Liver (tissue), 3 donors: ENCODE measurements around the gene CTNNA1.

Source experiments
- ATF3 ChIP-seq: IDR thresholded peaks from 2 replicates; pipeline ENCODE4 v1.6.1; 2016; ENCODE audit warnings: antibody characterized with exemption
- EGR1 ChIP-seq, 2 donors: IDR thresholded peaks; 2 replicates each; pipeline ENCODE4 v1.6.1; 2016 to 2018; ENCODE audit warnings: antibody characterized with exemption in 2 of 2, low read depth in 2 of 2
- FOXA1 ChIP-seq: IDR thresholded peaks from 2 replicates; pipeline ENCODE4 v1.6.1; 2016; ENCODE audit warnings: antibody characterized with exemption
- GABPA ChIP-seq, 2 donors: IDR thresholded peaks in 1 of 2; conservative IDR thresholded peaks in 1 of 2; 2 replicates each; pipeline ENCODE4 v1.6.1; 2016; ENCODE audit warnings: antibody characterized with exemption in 2 of 2, mild to moderate bottlenecking in 1 of 2, moderate library complexity in 1 of 2
- JUND ChIP-seq, 2 donors: IDR thresholded peaks; 2 replicates each; pipeline ENCODE4 v1.6.1; 2016; ENCODE audit warnings: antibody characterized with exemption in 2 of 2
- RAD21 ChIP-seq, 2 donors: IDR thresholded peaks; 2 replicates each; pipeline ENCODE4 v1.6.1; 2016; ENCODE audit warnings: antibody characterized with exemption in 2 of 2, mild to moderate bottlenecking in 2 of 2
- REST ChIP-seq: IDR thresholded peaks from 2 replicates; pipeline ENCODE4 v1.6.1; 2016; ENCODE audit warnings: antibody characterized with exemption, mild to moderate bottlenecking
- RXRA ChIP-seq, 2 donors: IDR thresholded peaks; 2 replicates each; pipeline ENCODE4 v1.6.1; 2017 to 2018; ENCODE audit warnings: antibody characterized with exemption in 2 of 2, mild to moderate bottlenecking in 1 of 2
- SP1 ChIP-seq: IDR thresholded peaks from 2 replicates; pipeline ENCODE4 v1.6.1; 2018; ENCODE audit warnings: antibody characterized with exemption, mild to moderate bottlenecking
- TAF1 ChIP-seq: conservative IDR thresholded peaks from 2 replicates; pipeline ENCODE4 v1.6.1; 2016; ENCODE audit warnings: antibody characterized with exemption, mild to moderate bottlenecking
- YY1 ChIP-seq: IDR thresholded peaks from 2 replicates; pipeline ENCODE4 v1.6.1; 2016; ENCODE audit warnings: antibody characterized with exemption, mild to moderate bottlenecking
- ZBTB33 ChIP-seq: IDR thresholded peaks from 2 replicates; pipeline ENCODE4 v1.6.1; 2016; ENCODE audit warnings: antibody characterized with exemption
- TF ChIP-seq, protein P1 (sequence below): fragments of 150-350 bp; IDR thresholded peaks from 2 replicates; pipeline ENCODE4 v1.5.1; 2017; ENCODE audit warnings: improper control_type of control experiment, low read depth, low read length; ENCODE audit not compliant: missing input control
- TF ChIP-seq, protein P2 (sequence below): IDR thresholded peaks from 2 replicates; pipeline ENCODE4 v1.6.1; 2016; ENCODE audit warnings: antibody characterized with exemption
- donor health status: healthy.
- donor health status: healthy.

DNA sequence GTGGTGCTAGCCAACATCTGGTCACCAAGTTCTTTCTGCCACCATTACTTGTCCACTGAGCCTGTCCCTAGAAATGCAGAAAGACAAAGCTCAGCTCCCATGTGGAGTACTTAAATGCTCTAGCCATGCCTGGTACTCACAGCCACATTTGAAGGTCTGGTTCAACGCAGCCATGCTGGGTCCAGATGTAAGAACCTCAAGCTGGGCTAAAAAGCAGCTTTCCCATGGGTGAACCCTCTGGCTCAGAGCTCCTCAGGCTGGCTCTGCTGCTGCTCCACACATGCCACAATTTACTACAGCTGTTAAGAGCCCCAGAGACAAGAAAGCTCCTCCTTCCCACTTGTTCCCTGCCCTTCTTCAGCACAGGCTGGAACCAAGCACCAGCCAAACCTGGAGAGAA lies 219.0 kb downstream of the CTNNA1 start:
- TF ChIP-seq, protein P1, sequence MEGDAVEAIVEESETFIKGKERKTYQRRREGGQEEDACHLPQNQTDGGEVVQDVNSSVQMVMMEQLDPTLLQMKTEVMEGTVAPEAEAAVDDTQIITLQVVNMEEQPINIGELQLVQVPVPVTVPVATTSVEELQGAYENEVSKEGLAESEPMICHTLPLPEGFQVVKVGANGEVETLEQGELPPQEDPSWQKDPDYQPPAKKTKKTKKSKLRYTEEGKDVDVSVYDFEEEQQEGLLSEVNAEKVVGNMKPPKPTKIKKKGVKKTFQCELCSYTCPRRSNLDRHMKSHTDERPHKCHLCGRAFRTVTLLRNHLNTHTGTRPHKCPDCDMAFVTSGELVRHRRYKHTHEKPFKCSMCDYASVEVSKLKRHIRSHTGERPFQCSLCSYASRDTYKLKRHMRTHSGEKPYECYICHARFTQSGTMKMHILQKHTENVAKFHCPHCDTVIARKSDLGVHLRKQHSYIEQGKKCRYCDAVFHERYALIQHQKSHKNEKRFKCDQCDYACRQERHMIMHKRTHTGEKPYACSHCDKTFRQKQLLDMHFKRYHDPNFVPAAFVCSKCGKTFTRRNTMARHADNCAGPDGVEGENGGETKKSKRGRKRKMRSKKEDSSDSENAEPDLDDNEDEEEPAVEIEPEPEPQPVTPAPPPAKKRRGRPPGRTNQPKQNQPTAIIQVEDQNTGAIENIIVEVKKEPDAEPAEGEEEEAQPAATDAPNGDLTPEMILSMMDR = no peak
- TF ChIP-seq, protein P2, sequence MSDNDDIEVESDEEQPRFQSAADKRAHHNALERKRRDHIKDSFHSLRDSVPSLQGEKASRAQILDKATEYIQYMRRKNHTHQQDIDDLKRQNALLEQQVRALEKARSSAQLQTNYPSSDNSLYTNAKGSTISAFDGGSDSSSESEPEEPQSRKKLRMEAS = no peak
- no peak for TF ChIP-seq SP1
- no peak for TF ChIP-seq TAF1
- no peak for TF ChIP-seq REST
- no peak for TF ChIP-seq RXRA (IDR thresholded peaks at IDR 0.05)
- no peak for TF ChIP-seq ATF3
- no peak for TF ChIP-seq EGR1 (IDR thresholded peaks at IDR 0.05; ENCODE audit: low read depth in 2 of 2)
- no peak for TF ChIP-seq FOXA1
- no peak for TF ChIP-seq RAD21 (IDR thresholded peaks at IDR 0.05)
- no peak for TF ChIP-seq JUND (IDR thresholded peaks at IDR 0.05)
- TF ChIP-seq ZBTB33 = no peak
- no peak for TF ChIP-seq YY1
- TF ChIP-seq GABPA (IDR thresholded peaks at IDR 0.05 in 1 of 2, conservative IDR thresholded peaks at IDR 0.05 in 1 of 2) = no peak
